Mesothelial cell of epicardium (in vitro differentiated cells): Measurements from ENCODE around the gene ARPC1A. TPM values are rescaled to one million over a fixed set of nuclear protein-coding genes. Genes with fewer than 3 reads are reported as not detected.
"Not testable (repeated sequence)": the region's sequence is repeated elsewhere in the genome, so short reads cannot be mapped to it uniquely, and the experiment has no call there.

Experiments
- DNase-seq, 2 experiments: peaks; one replicate each; pipeline ENCODE4 v3.0.0; 2021; ENCODE audit warnings: low spot score in 2 of 2; ENCODE audit not compliant: unreplicated experiment in 2 of 2
- H3K27ac Mint-ChIP-seq: 2 replicates; pipeline ENCODE4 v1.8.0; 2021; ENCODE audit warnings: mixed read lengths
- H3K27me3 Mint-ChIP-seq: 2 replicates; pipeline ENCODE4 v1.8.0; 2021; ENCODE audit warnings: low read depth, mixed read lengths
- H3K36me3 Mint-ChIP-seq: 2 replicates; pipeline ENCODE4 v1.8.0; 2021; ENCODE audit warnings: mixed read lengths
- H3K4me1 Mint-ChIP-seq: 2 replicates; pipeline ENCODE4 v1.8.0; 2021; ENCODE audit warnings: mixed read lengths
- H3K4me3 Mint-ChIP-seq: 2 replicates; pipeline ENCODE4 v1.8.0; 2021; ENCODE audit warnings: mild to moderate bottlenecking, moderate library complexity, mixed read lengths
- H3K9me3 Mint-ChIP-seq: 2 replicates; pipeline ENCODE4 v1.8.0; 2021; ENCODE audit warnings: mixed read lengths
- total RNA-seq: library from RNA; stranded (reverse); gene quantifications from 3 replicates; pipeline ENCODE4 v1.2.1, GENCODE V29; 2021
- TF ChIP-seq, protein P1 (sequence below): fragments of 200-600 bp; sonication (generic); IDR thresholded peaks from one replicate; pipeline ENCODE4 v1.5.0; 2021; ENCODE audit warnings: antibody characterized with exemption; ENCODE audit not compliant: unreplicated experiment

ARPC1A gene
- total RNA-seq, 1 donor from 2014 or later, result 99.3 TPM

DNA sequence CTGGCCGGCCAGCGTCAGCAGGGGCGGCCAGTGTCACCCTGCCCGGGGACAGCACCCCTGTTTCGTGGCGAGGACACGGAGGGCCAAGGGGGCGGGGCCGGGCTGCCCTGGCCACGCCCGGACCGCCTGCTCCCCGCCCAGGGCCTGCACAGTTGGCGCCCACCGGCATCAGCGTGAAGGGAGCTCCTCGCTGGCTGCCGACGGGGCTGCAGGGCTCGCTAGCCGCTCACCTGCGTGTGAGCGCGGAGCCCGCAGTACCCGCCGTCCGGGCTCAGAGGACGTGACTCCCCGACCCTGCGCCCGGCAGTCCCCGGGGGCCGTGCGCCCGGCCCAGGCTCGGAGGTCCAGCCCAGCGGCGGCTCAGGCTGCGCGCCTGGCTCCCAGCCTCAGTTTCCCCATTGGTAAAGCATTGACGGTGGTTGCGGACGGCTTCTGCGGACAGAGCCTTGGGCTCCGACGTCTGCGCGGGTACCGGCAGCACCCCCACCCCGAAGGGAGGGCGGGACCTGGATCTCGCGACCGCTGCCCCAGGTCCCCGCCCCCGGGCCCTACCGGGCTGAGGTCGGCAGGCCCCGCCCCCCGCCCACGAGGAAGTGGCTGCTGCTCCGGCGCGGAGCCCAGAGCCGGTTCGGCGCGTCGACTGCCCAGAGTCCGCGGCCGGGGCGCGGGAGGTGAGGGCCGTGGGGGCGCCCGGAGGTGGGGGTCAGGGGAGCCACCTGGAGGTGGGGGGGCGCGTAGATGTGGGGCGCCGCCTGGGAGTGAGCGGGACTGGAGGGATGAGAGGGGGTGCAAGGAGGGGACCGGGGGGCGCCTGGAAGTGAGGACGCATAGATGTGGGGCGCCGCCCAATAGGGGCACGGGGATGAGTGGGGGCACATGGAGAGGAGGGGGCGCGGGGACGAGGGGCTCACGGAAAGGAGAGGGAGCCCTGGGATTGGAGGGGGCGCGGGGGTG, 48.7 kb downstream of the ARPC1A start, which contains the start of gene ARPC1B:
TSS of gene ARPC1B (plus strand) at position 620 of the 954 bp plus-strand sequence. CDS start 10,985 bp downstream, outside the sequence.
- Mint-ChIP-seq H3K27me3 (no peaks in the 10 kb centered on the region), H3K9me3 (no peaks in the 10 kb centered on the region), H3K4me1 (peaks cover 18% of the 10 kb centered on the region), H3K36me3 (peaks cover 2% of the 10 kb centered on the region), H3K4me3 (peak within 1 kb of the TSS; percentile 68), H3K27ac (peak within 1 kb of the TSS; percentile 34)
- TF ChIP-seq, protein P1, sequence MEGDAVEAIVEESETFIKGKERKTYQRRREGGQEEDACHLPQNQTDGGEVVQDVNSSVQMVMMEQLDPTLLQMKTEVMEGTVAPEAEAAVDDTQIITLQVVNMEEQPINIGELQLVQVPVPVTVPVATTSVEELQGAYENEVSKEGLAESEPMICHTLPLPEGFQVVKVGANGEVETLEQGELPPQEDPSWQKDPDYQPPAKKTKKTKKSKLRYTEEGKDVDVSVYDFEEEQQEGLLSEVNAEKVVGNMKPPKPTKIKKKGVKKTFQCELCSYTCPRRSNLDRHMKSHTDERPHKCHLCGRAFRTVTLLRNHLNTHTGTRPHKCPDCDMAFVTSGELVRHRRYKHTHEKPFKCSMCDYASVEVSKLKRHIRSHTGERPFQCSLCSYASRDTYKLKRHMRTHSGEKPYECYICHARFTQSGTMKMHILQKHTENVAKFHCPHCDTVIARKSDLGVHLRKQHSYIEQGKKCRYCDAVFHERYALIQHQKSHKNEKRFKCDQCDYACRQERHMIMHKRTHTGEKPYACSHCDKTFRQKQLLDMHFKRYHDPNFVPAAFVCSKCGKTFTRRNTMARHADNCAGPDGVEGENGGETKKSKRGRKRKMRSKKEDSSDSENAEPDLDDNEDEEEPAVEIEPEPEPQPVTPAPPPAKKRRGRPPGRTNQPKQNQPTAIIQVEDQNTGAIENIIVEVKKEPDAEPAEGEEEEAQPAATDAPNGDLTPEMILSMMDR, result no peak
- DNase-seq, result peak in 1 of 2 experiments; percentile 48

DNA sequence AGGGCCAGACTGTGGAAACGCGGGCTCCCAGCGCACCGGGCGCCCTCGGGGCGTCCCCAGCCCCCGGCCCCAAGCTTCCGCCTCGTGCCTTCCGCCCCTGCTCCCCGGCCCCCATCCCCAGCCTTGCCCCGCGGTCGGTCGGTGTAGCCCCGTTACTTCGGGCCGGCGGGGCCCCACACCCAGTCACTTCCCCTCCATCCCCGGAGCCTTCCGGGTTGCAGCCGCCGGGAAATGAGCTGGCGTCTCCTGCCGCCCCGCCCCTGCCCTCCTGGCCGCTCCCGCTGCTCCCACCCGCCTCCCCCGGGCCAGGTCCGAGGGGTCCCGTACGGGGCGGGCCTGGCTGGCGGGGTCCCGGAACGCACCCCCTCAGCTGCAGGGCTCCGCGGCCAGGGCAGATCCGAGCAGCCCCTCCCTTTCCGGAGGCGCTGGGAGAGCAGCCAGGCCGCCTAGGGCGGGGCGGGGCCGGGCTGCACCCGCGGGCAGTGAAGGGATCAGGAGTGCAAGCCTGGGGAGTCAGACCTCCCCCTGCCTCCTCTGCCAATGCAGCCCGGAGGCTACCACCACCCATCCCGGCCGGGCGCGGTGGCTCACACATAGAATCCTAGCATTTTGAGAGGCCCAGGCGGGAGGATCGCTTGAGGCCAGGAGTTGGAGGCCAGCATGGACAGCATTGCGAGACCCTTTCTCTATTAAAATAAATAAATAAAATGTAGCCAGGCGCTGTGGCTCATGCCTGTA, 49.5 kb downstream of the ARPC1A start:
- peak in 1 of 2 experiments; percentile 60 for DNase-seq
- Mint-ChIP-seq H3K9me3 (no peaks in the 10 kb centered on the region), H3K4me3 (peak overlapping the region; percentile 55), H3K36me3 (peaks cover 2% of the 10 kb centered on the region), H3K4me1 (peaks cover 21% of the 10 kb centered on the region), H3K27ac (no peak overlapping the region), H3K27me3 (no peaks in the 10 kb centered on the region)
- TF ChIP-seq, protein P1, result no peak

DNA sequence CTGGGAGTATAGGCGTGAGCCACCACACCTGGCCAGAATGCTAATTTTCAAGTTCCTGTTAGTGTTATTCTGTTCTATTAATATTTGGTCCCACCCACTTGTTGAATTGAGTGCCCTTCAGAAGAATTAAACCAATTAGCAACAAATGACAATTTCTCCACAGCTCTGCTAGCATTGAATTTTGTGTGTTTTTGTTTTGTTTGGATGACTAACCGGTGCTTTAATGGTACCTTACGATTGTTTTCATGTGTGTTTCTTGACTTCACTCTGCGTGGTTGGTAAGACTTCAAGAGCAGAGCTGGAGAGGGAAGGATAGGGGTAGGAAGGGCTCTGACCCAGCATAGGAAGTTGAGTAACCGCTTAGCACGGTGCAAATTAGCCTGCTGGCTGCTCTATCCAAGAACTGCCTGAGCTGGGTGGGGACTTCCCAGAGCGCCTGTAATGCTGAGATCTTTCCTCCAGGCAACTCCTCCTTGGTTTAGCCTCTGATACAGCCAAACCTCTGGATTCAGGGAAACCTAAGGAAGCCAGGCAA, 53.4 kb downstream of the ARPC1A start:
- Mint-ChIP-seq H3K27ac (peak overlapping the region; percentile 85), H3K4me1 (peaks cover 13% of the 10 kb centered on the region), H3K4me3 (no peak overlapping the region), H3K27me3 (no peaks in the 10 kb centered on the region), H3K9me3 (no peaks in the 10 kb centered on the region), H3K36me3 (peaks cover 2% of the 10 kb centered on the region)
- DNase-seq, result no peak
- TF ChIP-seq, protein P1, result no peak

DNA sequence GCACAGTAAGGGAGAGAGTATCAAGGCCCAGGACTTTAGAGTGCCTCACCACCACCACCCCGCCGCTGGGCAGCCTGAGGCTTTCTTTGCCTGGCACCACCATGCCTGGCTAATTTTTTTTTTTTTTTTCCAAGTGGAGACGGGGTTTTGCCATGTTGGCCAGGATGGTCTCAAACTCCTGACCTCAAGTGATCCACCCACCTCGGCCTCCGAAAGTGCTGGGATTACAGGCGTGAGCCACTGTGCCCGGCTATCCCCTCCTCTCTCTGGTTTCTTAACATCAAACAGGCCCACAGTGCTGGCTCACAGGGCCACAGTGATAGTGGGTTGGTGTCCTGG, 54.0 kb downstream of the ARPC1A start:
- H3K9me3 Mint-ChIP-seq, H3K27me3 Mint-ChIP-seq, H3K4me3 Mint-ChIP-seq, H3K36me3 Mint-ChIP-seq, DNase-seq: not testable (repeated sequence)
- peak overlapping the region; percentile 85 for H3K27ac Mint-ChIP-seq
- peaks cover 13% of the 10 kb centered on the region for H3K4me1 Mint-ChIP-seq

DNA sequence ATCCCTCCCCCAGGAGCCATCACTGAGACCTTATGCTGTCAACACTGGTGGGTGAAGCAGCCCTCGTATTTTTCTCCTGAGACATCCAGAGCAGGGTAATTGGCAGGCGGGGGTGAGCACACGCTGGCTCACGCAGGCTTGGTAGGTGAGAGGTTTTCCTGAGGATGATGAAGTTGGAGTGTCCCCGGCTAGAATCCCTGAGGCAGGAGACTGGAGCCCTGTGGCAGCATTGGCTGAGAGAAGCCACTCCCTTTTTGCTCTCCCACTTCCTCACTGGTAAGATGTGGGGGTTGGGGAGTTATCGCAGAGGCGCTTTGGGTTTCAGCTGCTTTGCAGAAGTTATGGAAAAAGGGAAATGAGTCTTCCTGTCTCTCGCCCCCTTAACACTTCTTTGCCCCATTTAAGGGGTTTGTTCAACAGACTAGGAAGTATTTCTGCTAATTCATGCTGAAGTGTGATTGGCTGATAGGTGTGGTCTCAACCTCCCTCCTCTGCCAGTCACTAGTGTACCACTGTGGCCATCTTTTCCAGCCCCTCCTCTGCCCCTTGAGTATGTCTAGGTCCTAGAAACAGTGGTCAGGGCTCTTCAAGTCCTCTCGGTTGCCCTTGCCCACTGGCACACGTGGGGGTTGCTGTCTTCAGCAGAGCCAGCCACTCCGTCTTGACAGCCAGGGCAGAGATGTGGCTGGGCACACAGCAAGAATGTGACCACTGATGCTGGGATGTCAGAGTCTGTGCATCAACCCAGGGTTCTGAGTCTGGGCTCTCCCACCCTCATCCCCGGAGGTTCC, 54.5 kb downstream of the ARPC1A start:
- peaks cover 13% of the 10 kb centered on the region for H3K4me1 Mint-ChIP-seq
- peak overlapping the region; percentile 76 for H3K27ac Mint-ChIP-seq
- H3K27me3 Mint-ChIP-seq, result no peaks in the 10 kb centered on the region
- TF ChIP-seq, protein P1, result no peak
- peak overlapping the region; percentile 33 for H3K4me3 Mint-ChIP-seq
- no peaks in the 10 kb centered on the region for H3K9me3 Mint-ChIP-seq
- peaks cover 2% of the 10 kb centered on the region for H3K36me3 Mint-ChIP-seq
- no peak for DNase-seq
